Esophagus muscularis mucosa (tissue), 4 donors: ENCODE data around the gene SYPL2. TPM values are rescaled to one million over a fixed set of nuclear protein-coding genes. Genes with fewer than 3 reads are reported as not detected.

Source experiments
- DNase-seq: peaks from one replicate; pipeline ENCODE4 v3.0.0-alpha.2; 2017; ENCODE audit errors: extremely low spot score
- H3K27ac ChIP-seq, 4 donors: fragments of 200-600 bp; sonication (generic); replicated peaks in 1 of 4; 1 replicate in 3 of 4; 2 replicates in 1 of 4; pipeline ENCODE4 v1.5.1; 2016 to 2019; ENCODE audit warnings: mild to moderate bottlenecking in 1 of 4
- H3K27me3 ChIP-seq, 4 donors: fragments of 200-600 bp; sonication (generic); one replicate each; pipeline versions ENCODE4 v1.5.1 to v1.6.0; 2016 to 2019
- H3K36me3 ChIP-seq, 4 donors: fragments of 200-600 bp; sonication (generic); one replicate each; pipeline ENCODE4 v1.5.1; 2016 to 2019
- H3K4me1 ChIP-seq, 4 donors: fragments of 200-600 bp; sonication (generic); one replicate each; pipeline ENCODE4 v1.5.1; 2016 to 2019
- H3K4me3 ChIP-seq, 4 donors: fragments of 200-600 bp; sonication (generic); 1 replicate in 2 of 4; 2 replicates in 2 of 4; pipeline ENCODE4 v1.5.1; 2016 to 2019; ENCODE audit warnings: mild to moderate bottlenecking in 4 of 4, moderate library complexity in 1 of 4
- H3K9me3 ChIP-seq, 4 donors: fragments of 200-600 bp; sonication (generic); 1 replicate in 3 of 4; 2 replicates in 1 of 4; pipeline ENCODE4 v1.5.1; 2016 to 2019
- CTCF ChIP-seq, 3 experiments: fragments of 200-600 bp in 2 of 3; fragments of 450-650 bp in 1 of 3; sonication (generic) in 2 of 3; IDR thresholded peaks; one replicate each; pipeline ENCODE4 v1.5.1; 2017 to 2019; ENCODE audit warnings: antibody characterized with exemption in 3 of 3, mild to moderate bottlenecking in 2 of 3, moderate library complexity in 1 of 3
- EP300 ChIP-seq: sonication (generic); formaldehyde crosslinking; IDR thresholded peaks from one replicate; pipeline ENCODE4 v1.6.1; 2017; ENCODE audit warnings: antibody characterized with exemption
- POLR2A ChIP-seq: fragments of 450-650 bp; IDR thresholded peaks from one replicate; pipeline ENCODE4 v1.6.1; 2017; ENCODE audit warnings: antibody characterized with exemption, moderate library complexity, mild to moderate bottlenecking, low read depth
- POLR2AphosphoS5 ChIP-seq, 2 donors: sonication (generic); formaldehyde crosslinking; IDR thresholded peaks; one replicate each; pipeline ENCODE4 v1.6.1; 2017; ENCODE audit warnings: antibody characterized with exemption in 2 of 2
- WGBS: methylation state at CpG from one replicate; pipeline ENCODE4 v1.1.5; 2018; 5-methylcytosine and 5-hydroxymethylcytosine counted together
- intact Hi-C: fragments of 100-400 bp; cut with DNase I; formaldehyde crosslinking; loops from one replicate; pipeline ENCODE4 v1.15.1; 2023
- total RNA-seq, 4 donors: library from RNA; depleted of rRNA; stranded (reverse); fragments of >200 nt; gene quantifications; one replicate each; pipeline versions ENCODE4 v1.1.0 to v1.2.1, GENCODE V29; 2016

The SYPL2 gene
- total RNA-seq, 4 donors from 2014 or later: 2.7 to 8.0 (median 4.6) TPM

DNA sequence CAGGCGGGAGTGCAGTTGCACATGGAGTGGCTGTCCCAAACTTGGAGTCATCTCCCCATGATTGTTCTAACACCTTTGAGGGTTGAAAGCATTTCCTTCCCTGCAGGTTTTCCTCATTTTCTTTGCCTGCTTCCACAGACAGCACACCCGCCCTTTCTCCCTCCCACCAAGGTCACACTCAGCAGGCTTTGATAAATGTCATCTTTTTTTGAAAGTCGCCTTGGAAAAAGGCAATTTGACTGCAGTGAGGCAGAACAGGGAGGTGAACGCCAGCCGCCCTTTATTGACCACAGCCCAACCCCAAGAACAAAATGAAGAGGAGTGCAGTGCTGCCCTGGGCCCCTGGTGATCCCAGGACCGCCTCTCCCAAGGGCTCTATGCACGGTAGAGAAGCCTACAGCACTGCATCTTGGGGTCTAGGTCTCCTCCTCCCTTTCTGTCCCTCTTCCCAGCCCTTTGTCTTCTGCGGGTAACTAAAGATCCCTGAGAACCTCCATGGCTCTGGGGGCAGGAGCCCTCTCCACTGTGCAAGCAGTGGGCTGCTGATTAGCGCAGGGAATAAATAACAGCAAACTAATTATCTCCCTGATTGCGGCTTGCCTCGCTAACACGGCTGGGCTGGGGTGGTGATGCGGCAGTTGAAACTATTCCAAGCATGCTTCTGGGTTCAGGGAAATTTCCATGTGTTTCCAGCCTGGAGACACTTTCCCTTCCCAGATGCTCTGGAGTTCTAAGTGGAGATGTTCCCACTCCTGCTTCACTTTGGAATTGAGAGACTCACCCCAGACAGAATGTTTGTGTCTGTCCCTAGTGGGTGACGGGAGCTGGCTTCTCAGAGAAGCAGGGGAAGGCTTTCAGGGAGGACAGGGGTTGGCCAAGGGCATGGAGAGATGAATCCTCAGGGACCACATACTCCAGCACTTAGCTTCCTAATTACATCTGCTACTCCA, 54.9 kb downstream of the SYPL2 start:
- WGBS: 77% methylated on average over 14 of the region's 14 CpGs
- DNase-seq: no peak
- TF ChIP-seq EP300: no peak
- no peak for TF ChIP-seq CTCF (IDR thresholded peaks at IDR 0.05)
- Histone ChIP-seq H3K9me3 (no peaks in the 10 kb centered on the region), H3K27me3 (peaks cover 0 to 9% (median 0%) of the 10 kb centered on the region in 4 donors), H3K4me1 (no peaks in the 10 kb centered on the region), H3K36me3 (no peaks in the 10 kb centered on the region), H3K27ac (no peak overlapping the region), H3K4me3 (no peak overlapping the region)
- intact Hi-C loops: no loop called here

- intact Hi-C loops: no loop called here
- Histone ChIP-seq H3K9me3 (no peaks in the 10 kb centered on the region), H3K27ac (no peak overlapping the region), H3K27me3 (peaks cover 0 to 9% (median 0%) of the 10 kb centered on the region in 4 donors), H3K4me1 (no peaks in the 10 kb centered on the region), H3K36me3 (no peaks in the 10 kb centered on the region), H3K4me3 (no peak overlapping the region)
- TF ChIP-seq EP300 (no peak), POLR2AphosphoS5 (IDR thresholded peaks at IDR 0.05) (no peak), CTCF (IDR thresholded peaks at IDR 0.05) (no peak)
- 96% methylated on average over 7 of the region's 7 CpGs for WGBS
- no peak for DNase-seq
Observed at GRCh38 chr1:109522026-109522425, 55.7 kb downstream of the SYPL2 start.

GRCh38 chr1:109523706-109524105, 57.4 kb downstream of the SYPL2 start:
- Histone ChIP-seq H3K9me3 (no peaks in the 10 kb centered on the region), H3K4me3 (no peak overlapping the region), H3K36me3 (no peaks in the 10 kb centered on the region), H3K27ac (no peak overlapping the region), H3K4me1 (no peaks in the 10 kb centered on the region), H3K27me3 (peaks cover 0 to 9% (median 0%) of the 10 kb centered on the region in 4 donors)
- TF ChIP-seq POLR2A (no peak), EP300 (no peak), POLR2AphosphoS5 (IDR thresholded peaks at IDR 0.05) (no peak), CTCF (IDR thresholded peaks at IDR 0.05) (no peak)
- DNase-seq: no peak
- intact Hi-C loops: no loop called here
- WGBS: 88% methylated on average over 2 of the region's 2 CpGs

DNA sequence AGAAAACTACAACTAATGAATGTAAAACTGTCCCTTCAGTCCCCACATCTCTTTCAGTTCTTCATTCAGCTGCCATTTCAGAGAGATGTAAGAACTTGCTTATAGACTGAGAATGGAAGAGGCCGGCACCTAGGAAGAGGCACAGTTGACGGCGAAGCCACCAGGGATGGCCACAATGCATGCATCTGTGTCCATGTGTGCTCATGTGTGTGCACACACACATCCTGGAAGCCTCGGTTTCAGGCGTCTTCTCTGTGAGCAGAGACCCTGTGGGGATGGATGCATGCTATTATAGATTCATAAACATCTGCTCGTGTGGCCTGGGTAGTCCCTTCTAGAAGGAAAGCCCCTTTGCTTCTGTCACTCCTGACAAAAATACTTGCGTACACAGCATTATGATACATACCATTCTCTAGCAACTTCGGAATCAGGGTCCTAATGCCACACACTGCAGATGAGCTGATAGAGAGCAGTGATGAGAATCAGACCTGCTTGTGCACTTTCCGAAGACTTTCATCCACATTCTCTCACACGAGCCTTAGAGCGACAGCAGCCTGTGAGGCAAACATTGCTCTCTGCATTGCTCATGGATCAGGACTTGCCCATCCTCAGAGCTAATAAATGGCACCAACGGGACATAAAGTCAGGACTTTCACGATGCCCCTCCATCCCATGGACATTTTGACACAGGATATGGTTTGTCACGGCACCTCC, 60.9 kb downstream of the SYPL2 start:
- H3K36me3 ChIP-seq: no peaks in the 10 kb centered on the region
- no peak for DNase-seq
- intact Hi-C loops: no loop called here
- H3K27me3 ChIP-seq: no peaks in the 10 kb centered on the region
- H3K4me3 ChIP-seq: no peak overlapping the region
- H3K4me1 ChIP-seq: peaks cover 7 to 21% (median 10%) of the 10 kb centered on the region in 4 donors
- no peak overlapping the region for H3K27ac ChIP-seq
- no peaks in the 10 kb centered on the region for H3K9me3 ChIP-seq
- no peak for TF ChIP-seq EP300
- TF ChIP-seq POLR2AphosphoS5 (IDR thresholded peaks at IDR 0.05): no peak
- no peak for TF ChIP-seq POLR2A
- TF ChIP-seq CTCF (IDR thresholded peaks at IDR 0.05): no peak
- 73% methylated on average over 14 of the region's 14 CpGs for WGBS
